Hematopoietic multipotent progenitor cell (in vitro differentiated cells): ENCODE measurements around the gene HMCN1. TPM values are rescaled to one million over a fixed set of nuclear protein-coding genes. Genes with fewer than 3 reads are reported as not detected.

Experiments
- DNase-seq, 3 donors: peaks; one replicate each; pipeline ENCODE4 v3.0.0-alpha.2; 2011 to 2015; ENCODE audit warnings: low read depth in 2 of 3, low spot score in 2 of 3
- total RNA-seq: library from RNA; depleted of rRNA; stranded (reverse); fragments of >200 nt; gene quantifications from one replicate; pipeline ENCODE4 v1.2.3, GENCODE V29; 2012

HMCN1 gene
- total RNA-seq, 1 donor, result under 0.01 TPM

DNA sequence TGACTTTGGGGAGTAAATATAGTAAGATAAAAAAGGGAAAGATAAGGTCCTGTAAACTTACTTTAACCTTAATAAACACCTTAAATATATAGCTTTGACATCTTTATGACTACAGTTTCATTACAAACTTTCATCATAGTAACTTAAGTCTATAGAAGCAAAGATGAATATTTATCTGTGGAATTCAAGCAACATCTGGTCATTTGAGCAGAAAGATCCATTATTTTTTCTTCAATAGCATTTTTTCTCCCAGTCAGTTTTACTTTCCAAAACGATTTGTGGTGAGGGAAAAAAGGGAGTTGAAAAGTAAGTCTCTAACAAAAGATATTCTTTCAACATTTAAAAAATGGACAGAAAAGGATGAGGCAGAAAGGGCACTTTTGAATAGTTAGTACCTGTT lies 69.0 kb downstream of the HMCN1 start:
- DNase-seq, result no peak

DNA sequence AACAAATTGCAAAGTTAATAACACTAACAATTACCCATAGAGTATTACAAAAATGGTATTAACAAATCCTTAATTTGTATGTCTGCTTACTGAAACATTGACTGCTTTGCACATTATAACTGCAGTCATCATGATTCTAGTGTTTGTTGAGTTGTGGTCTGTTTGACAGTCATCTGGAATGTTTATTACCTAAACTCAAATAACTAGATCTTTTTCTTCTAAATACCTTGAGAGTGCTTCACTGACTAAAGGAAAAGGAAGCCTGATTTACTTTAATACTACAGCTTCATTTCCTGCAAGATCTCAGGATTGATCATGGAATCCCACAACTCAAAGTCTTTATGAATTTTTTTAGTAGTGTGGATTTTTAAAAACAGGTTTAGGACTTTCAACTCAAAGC lies 70.0 kb downstream of the HMCN1 start:
- DNase-seq, result no peak

DNA sequence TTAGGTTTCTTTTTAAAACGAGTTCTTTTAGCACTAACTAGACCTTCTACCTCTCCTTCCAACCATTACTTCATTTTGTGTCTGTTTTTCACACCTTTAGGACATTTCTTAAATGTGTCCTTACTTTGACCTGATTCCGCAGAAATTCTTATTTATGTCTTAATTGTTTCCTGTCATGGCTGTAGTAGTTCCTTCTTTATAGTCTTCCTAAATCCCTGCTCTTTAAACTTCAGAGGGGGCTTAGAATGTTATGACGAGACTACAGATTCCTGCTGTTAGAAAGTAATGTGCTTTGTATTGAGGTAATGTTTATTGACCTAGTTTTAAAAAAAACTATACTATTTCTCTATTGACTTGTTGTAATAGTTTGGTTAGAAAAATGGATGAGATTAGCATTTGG lies 70.4 kb downstream of the HMCN1 start:
- no peak for DNase-seq

DNA sequence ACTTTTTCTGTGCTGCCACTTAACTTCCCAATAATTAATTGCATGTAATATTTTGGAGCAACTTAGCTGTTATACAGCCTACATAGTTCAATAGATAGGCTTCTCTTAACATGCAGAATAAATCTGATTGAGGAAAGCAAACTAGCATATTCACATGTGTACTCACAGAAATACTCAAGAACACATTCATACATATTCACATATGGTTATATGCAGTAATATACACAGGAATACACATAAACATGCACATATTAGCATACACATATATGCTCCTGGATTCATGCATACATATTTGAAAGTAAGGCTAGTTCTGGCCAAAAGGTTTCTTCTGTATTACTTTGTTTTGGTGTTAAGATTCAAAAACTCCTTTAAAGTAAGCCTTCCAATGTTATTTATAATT lies 73.1 kb downstream of the HMCN1 start:
- DNase-seq, result no peak

DNA sequence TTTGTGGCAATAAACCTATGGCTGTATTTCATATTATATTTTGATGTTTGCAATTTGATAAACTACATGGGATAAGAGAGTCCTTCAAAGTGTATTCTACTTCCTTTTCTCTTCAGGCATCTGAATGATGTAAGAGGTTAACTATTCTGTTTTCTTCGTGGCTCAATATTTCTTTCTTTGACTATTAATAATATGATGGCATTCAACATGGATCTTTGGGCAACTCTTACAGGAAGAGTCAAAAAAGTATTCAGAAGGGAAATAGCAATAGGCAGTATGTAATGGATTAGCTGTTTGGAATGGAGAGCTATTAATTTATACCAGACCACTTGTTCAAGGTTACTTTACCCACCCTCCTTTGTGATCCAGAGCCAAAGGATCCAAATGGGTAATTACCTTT lies 74.4 kb downstream of the HMCN1 start:
- no peak for DNase-seq

DNA sequence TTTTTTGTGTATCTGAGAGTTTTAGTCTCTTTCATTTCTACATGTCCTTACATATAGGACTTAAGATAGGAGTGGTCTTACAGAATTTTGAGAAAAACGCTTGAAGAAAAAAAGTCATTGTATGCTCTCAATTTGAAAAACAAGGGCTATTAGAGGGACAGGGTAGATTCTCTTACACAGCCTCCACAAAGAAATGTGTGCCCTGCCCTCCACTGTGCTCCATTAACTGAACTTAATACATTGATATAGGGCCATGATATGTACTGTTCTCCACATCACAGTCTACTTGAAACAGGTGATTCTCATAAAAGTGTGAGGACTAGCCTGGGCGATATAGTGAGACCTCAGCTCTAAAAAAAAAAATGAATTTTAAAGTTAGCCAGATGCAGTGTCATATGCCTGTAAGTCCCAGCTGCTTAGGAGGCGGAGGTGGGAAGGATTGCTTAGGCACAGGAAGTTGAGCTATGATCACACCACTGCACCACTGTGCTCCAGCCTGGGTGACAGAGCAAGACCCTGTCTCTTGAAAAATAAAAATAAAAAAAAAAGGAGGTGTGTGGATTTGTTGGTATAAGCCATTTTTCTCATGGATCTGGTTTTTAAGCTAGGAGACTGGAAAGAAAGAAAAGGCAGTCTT lies 77.0 kb downstream of the HMCN1 start:
- DNase-seq, result no peak

DNA sequence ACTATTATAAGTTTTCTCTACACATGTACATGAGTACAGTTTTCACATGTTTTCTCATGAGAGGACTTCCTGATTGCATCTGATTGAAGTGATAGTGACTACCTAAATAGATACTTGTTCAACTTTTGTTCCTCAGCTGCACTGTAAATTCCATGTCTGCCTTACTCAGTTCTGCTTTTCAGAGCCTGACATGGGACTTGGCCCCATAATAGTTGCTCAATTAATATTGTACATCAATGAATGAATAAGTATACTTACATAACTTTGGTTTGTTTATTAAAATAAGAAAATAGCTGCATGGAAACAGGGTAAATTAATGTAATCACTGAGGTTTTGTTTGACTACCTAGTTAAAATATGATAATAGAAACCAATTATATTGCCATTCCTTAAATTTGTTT lies 78.7 kb downstream of the HMCN1 start:
- DNase-seq, result no peak

DNA sequence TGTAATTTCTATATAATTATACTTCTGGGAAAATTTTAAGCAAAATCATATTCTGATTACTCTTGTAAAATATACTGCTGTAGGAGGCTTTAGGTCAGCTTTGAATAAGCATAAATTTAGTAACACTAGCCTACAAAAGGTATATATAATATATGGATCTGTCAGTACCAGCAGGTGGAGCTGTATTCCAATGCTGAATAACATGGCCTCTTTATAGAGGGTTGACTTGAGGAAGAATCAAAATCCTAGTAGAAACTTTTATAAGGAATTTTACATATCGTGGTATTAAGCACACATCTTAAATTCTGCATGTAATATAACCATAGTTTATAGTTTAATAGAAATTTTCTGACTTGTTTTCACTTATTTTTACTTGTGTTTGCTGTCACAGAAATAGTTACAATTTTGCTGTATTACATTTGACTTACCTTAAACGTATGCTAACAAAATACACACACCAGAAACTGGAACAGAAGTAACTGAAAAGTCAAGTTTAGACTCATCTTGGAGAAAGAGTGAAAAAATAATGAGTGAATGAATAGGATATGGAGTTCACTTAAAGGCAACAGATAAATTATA lies 79.3 kb downstream of the HMCN1 start:
- peak in 2 of 3 donors; percentile 31 to 56 for DNase-seq

DNA sequence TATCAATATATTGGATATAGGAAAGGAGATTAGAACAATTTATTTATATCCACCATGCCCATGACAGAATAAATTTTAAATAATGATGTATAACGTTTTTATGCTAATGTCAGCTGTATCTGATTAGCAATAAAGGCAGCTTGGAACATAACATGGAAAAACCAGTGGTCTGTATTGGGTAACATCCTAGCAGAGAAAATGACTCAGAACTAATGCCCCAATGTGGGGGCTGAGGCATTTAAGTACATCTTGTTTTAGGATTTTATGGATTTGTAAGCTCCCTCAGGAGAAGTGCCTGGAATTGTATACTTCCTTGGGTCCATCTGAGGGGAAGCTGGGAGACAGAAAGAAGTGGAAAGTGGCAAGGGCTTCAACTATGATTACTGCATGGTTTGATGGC lies 82.3 kb downstream of the HMCN1 start:
- no peak for DNase-seq

DNA sequence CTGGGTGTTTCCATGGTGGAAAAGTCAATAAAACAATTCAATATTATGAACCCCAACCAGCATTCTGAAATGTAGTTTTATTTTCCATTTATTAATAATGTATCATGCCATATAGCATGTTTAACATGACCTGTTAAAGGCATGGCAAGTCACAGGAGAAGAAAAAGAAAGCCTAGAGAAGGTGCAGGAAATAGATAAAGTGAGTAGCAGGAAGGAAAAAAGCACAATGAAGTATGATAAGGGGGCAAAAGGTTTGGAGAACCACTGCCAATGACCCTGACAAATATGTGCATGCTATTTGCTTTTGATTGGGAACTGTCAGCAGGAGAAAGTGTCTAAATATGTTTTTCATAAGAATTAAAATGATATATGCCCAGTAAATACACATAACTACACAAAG lies 85.6 kb downstream of the HMCN1 start:
- peak in 2 of 3 donors; percentile 39 to 70 for DNase-seq

DNA sequence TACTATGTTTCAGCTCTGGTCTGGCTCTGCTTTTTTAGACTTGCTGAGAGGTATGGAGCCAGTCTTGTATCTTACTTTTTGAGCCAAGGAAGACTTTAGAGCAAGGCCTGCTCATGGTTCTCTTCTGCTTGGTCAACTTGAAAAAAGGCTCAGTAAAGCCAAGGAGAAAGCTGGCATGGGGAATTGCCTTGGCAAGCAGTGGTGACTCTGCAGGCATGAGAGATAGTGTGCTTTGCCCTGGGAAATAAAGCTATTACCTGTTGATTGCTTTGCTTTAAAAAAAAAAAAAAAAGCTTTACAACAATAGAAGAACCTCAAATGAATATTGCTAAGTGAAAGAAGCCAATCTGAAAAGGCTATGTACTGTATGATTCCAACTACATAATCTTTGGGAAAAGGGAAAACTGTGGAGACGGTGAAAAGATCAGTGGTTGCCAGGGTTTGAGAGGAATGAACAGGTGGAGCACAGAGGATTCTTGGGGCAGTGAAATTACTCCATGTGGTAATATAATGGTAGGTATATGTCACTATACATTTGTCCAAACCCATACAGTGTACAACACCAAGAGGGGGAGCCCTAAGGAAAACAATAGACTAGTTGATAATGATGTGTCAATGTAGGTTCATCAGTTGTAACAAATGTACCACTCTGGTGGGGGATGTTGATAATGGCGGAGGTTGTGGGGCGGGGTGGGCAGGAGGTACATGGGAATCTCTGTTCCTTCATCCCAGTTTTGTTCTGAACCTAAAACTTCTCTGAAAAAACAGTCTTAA lies 87.6 kb downstream of the HMCN1 start:
- DNase-seq, result no peak

DNA sequence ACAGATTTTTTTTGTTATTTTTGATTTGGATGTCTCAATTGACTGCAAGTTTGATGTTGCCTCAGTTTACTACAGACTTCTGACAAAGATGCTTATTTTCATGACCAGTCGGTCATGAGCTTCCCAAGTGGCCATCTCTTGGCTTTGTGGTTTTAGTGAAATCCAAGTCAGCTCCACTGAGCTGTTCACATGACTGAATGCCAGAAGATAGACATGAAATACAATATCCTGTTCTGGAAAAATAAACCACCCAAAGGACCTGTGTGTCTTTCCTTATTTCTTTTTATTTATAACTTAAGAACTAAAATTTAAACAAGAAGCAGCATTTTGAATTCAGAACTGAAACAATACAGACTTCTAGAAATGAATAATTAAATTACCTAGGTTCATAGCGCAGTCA lies 89.3 kb downstream of the HMCN1 start:
- DNase-seq, result no peak

DNA sequence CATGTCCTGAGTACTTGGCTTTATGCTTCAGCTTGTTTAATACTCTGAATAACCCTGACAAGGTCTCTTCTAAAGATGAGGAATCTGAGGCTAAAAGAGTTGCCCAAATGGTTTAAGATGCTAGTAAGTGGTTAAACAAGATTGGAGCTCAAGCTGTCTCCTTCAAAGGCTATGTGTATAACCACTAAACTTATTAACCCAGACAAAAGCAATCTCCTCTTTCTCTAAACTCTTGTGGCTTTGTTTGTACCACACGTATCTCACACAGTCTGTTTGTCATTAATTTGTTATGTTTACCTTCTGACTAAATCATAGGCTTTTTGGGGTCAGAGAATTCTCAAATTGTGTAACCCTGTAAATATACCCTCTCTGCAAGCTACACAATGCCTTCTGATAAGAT lies 89.9 kb downstream of the HMCN1 start:
- no peak for DNase-seq

DNA sequence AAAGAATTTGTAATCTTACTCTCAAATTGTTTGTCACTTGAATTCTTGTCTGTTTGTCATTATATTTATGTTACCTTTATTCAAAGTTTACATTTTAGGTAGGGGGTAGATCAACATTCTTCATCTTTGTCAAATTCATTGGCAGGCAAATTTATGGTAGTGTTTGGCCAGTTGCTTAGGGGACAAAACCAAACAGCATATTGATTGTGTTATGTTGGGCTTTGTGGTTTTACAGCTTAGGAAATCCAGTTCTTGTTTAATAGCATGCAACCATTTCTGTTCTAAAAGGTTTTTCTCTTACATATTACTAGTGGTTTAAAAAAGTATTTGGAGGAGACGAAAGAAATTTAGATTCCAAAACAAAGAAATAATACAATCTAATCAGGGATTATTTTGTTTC lies 91.4 kb downstream of the HMCN1 start:
- DNase-seq, result no peak

DNA sequence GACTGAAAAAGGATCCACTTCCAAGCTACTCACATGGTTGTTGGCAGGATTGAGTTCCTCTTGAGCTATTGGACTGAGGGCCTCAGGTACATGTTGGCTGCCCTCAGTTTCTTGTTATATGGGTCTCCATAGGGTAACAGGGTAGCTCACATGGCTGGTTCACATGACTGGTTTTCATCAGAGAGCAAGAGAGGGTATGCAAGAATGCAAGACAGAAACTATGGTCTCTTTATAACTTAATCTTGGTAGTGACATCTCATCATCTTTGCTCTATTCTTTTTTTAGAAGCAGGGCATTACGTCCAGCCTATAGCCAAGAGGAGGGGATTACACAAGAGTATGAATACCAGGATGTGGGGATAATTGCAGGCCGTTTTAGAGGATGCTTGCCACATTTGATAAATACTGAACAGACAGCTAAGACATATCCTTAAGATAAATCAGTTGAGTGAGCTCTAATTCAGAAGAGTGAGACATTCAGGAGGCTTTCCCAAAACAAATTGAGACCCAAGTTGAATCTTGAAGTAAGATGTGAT lies 100.2 kb downstream of the HMCN1 start:
- no peak for DNase-seq

DNA sequence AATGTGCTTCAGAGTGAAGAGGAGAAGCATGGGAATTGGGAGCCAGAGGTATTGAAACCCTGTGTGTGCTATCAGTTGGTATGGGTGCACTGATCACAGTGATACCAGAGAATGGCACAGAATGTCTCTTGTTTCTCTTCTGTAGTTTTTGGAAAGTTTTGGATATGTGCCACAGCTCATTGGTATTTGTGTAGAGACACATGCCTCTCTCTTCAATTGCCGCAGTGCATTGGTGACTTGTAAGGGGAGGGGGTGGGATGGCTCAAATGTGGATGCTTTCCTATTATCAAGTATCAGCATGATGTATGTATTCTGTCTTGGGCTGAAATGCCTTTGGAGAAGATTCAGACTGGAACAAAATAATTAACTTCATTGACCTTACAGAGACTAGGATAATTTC lies 101.0 kb downstream of the HMCN1 start:
- no peak for DNase-seq

DNA sequence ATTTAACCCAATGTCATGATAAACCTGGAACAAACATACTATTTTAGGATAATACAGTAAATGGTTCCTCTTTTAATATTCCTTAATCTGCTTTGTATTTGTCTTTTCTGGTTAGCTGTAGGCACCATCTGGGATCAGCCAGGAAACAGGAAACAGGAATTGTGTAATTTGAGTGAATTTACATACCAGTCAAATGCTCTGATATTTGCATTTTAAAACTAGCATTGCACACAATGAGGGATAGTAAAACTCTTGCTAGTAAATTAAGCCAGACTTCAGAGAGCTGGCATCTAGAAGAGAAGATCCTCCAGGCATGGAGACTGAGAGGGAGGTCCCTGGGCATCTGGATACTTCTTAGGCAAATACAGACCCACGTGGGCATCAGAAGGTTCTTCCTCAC lies 103.5 kb downstream of the HMCN1 start:
- no peak for DNase-seq

DNA sequence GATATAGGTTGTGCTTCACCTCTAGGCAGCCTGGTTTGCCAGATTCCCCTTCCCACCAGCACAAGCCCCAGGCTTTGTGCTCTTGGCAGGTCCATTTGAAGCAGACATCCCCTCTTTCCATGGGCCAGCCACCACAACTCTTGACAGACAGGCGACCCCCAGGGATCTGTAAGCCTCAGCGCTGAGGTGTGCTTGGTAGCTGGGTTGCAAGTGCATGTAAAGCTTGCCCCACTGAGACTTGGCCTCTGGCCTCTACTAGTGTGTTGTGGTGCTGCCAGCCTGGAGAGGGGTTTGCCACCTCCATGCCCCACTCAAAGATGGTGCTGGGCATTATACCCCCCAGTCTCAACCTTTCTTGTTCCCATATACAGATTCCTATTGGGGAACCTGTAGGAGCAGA lies 103.9 kb downstream of the HMCN1 start:
- DNase-seq, result no peak

DNA sequence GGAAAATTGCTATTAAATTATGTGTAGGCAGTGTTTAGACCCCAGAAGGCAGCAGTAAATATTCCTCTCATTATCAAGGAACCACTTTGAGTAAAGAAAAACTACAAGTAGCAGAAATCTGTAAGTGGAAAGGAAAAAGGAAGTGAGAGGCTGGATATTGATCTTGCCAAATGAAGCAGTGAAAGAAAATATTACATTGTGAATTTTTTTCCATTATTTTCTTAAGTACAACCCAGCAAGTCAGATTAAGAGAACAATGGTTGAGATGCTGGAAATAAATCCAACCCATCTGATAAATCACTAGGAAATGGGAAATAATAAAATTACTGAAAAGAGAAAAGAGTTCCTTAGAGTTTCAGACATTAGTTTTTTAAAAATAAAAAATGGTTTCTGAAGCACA lies 106.7 kb downstream of the HMCN1 start:
- no peak for DNase-seq

DNA sequence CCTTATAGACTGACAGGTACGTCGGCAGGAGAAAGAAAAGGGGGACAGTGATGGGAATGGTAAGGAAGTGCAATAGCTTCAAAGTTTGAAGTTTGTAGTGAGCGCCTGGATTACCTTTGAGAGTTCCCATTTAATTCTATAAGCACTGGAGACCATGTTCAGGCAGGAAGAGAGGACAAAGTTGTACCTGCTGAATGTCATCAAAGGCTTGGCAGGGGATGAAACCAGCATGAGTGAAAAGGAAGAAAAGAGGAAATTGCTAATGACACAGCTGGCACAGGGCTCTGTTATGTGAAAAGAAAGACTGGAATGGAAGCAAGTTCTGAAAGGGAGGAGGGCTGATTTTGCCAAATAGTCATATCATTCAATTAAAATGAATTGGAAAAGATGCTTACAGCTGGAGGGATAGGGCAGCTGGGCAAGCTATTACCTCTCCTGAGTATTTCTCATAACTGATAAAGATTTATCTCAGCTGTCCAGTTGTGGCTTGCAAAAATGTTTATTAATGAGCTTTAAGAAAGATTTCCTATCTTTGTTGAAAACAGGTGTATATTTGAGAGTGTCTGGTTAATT lies 109.2 kb downstream of the HMCN1 start:
- DNase-seq, result no peak

DNA sequence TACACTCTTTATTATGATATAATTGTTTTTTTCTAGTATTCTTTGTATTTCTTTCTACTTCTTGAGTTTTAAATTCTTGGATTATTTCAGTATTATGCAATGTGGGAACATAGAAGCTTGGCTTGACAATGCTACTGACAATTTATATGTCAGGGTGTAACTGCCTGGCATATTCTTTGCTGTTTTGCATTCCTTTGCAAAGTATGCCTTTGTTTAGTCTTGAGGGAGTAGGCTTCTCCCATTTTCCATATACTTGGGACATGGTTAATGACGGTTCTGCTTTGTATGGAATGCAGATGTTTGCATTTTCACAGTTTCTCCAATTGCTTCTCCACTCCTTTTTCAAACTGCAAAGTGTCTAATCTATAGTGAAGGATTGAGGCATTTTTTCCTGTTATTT lies 109.8 kb downstream of the HMCN1 start:
- no peak for DNase-seq
